Psoas muscle (tissue), 8 donors: ENCODE data around the gene POU3F3. TPM values are rescaled to one million over a fixed set of nuclear protein-coding genes. Genes with fewer than 3 reads are reported as not detected.

ENCODE experiments used
- ATAC-seq, 4 donors: fragments of 200-7000 bp; cut with Tn5 transposase; one replicate each; pipeline ENCODE4 v1.9.1; 2020; ENCODE audit warnings: moderate library complexity in 3 of 4, mild to moderate bottlenecking in 2 of 4
- DNase-seq, 2 donors: peaks; one replicate each; pipeline ENCODE4 v3.0.0-alpha.2; 2020
- H3K27ac ChIP-seq: fragments of 200-600 bp; one replicate; pipeline ENCODE4 v1.8.0; 2022
- H3K27me3 ChIP-seq, 3 donors: fragments of 200-600 bp in 1 of 3; one replicate each; pipeline versions ENCODE4 v1.6.1 to v1.8.0; 2013 to 2022; ENCODE audit warnings: low read length in 2 of 3, mild to moderate bottlenecking in 2 of 3, moderate library complexity in 1 of 3; ENCODE audit not compliant: insufficient read depth in 3 of 3
- H3K36me3 ChIP-seq, 2 donors: fragments of 200-600 bp in 1 of 2; one replicate each; pipeline versions ENCODE4 v1.6.1 to v1.8.0; 2013 to 2022; ENCODE audit warnings: low read depth in 1 of 2, mild to moderate bottlenecking in 1 of 2, moderate library complexity in 1 of 2; ENCODE audit not compliant: insufficient read depth in 1 of 2
- H3K4me1 ChIP-seq: fragments of 200-600 bp; one replicate; pipeline ENCODE4 v1.8.0; 2022
- H3K4me3 ChIP-seq: fragments of 200-600 bp; one replicate; pipeline ENCODE4 v1.8.0; 2022; ENCODE audit warnings: mild to moderate bottlenecking
- H3K9me3 ChIP-seq: fragments of 200-600 bp; one replicate; pipeline ENCODE4 v1.8.0; 2022
- WGBS, 3 donors: extraction: QIAGEN DNeasy Blood & Tissue Kit; methylation state at CpG; one replicate each; pipeline versions ENCODE4 v1.1.6 to v1.1.7; 2013; 5-methylcytosine and 5-hydroxymethylcytosine counted together
- intact Hi-C, 2 donors: fragments of 100-400 bp; cut with DNase I; formaldehyde crosslinking; loops; one replicate each; pipeline versions ENCODE4 v1.11.0 to v1.14.2; 2022
- polyA plus RNA-seq, 3 donors: library from polyadenylated mRNA; stranded (reverse); fragments of 200-250 nt; gene quantifications; one replicate each; pipeline ENCODE4 v1.2.3, GENCODE V29; 2013
- total RNA-seq, 4 donors: library from RNA; stranded (reverse); fragmentation: NEBNext Ultra II Directional in 2 of 4; extraction: Animal tissue kit (Norgen Biotek cat#: 25700) in 2 of 4; gene quantifications; one replicate each; pipeline versions ENCODE4 v1.2.1 to v1.2.4, GENCODE V29; 2021 to 2023
- TF ChIP-seq, protein P1 (sequence below): fragments of 200-600 bp; IDR thresholded peaks from one replicate; pipeline ENCODE4 v1.8.0; 2022; ENCODE audit warnings: antibody characterized with exemption
- donor health status: healthy with polysubstance abuse.
- donor health status: DM: no; HTN: no; CAD: no; lungs with moderate emphysema.
- donor health status: Bipolar disorder and iron deficiency.
- donor health status: healthy.
- donor health status: DM: yes; HTN: yes; CAD: no.
- donor health status: DM: no; HTN: no; CAD: no.
- donor health status: DM: no; HTN: no; CAD: no.
- donor health status: DM: yes; HTN: yes; CAD: no.

The POU3F3 gene
- total and polyA plus RNA-seq, 7 donors = 0.01 TPM; not detected in 6

DNA sequence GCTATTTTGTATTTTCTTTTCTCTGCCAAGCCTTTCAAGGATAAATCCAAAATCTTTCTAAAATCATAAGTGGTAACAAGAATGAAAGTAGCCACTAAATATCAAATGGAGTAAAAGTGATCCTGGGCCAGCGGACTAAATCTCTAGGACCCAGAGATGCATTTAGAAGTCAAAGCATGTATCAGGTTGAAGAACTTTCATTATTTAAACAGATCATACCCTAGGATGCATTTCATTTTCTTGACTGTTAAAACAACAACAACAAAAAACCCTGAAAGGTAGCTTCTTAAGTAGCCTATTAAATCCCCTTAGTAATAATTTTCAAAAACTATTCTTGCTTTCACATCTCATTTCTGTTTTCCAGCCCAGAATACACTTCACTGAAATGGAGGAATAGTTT, 4.8 kb upstream of the POU3F3 start:
- Histone ChIP-seq H3K36me3 (no peaks in the 10 kb centered on the region), H3K4me3 (no peak overlapping the region), H3K27me3 (peaks cover 16 to 97% (median 45%) of the 10 kb centered on the region in 3 donors), H3K27ac (no peak overlapping the region), H3K9me3 (no peaks in the 10 kb centered on the region), H3K4me1 (peaks cover 21% of the 10 kb centered on the region)
- no peak for ATAC-seq
- no peak for DNase-seq
- WGBS, 3 donors = 6 to 17% (median 12%) methylated on average over 1 of the region's 1 CpG
- TF ChIP-seq, protein P1, sequence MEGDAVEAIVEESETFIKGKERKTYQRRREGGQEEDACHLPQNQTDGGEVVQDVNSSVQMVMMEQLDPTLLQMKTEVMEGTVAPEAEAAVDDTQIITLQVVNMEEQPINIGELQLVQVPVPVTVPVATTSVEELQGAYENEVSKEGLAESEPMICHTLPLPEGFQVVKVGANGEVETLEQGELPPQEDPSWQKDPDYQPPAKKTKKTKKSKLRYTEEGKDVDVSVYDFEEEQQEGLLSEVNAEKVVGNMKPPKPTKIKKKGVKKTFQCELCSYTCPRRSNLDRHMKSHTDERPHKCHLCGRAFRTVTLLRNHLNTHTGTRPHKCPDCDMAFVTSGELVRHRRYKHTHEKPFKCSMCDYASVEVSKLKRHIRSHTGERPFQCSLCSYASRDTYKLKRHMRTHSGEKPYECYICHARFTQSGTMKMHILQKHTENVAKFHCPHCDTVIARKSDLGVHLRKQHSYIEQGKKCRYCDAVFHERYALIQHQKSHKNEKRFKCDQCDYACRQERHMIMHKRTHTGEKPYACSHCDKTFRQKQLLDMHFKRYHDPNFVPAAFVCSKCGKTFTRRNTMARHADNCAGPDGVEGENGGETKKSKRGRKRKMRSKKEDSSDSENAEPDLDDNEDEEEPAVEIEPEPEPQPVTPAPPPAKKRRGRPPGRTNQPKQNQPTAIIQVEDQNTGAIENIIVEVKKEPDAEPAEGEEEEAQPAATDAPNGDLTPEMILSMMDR = no peak
- intact Hi-C loops = no loop called here

DNA sequence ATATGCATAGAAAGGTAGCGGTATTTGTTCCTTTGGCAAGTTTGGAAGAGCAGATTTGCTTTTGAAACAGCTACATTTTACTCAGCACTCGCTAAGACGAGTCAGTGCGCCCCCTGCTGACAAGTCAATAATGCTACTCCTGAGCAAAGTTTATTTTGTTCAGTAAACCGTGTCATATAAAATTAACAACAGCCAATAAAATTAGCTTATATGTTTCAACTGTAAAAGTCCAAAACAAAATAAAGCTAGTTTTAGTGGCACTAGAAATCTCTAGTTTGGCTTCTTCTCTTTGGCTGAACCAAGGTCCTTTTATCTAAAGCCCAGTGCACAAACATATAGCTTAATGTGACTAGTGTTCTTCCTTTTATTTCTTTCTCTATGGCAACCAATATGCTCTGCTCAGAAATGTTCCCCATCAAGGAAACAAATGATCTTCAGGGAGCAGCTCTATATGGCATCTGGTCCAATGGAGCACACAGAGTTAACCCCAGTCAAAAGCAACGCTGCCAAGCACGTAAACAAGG, 4.2 kb upstream of the POU3F3 start:
- no peak overlapping the region for H3K27ac ChIP-seq
- TF ChIP-seq, protein P1 = peak; percentile 83
- H3K4me3 ChIP-seq = no peak overlapping the region
- H3K36me3 ChIP-seq = no peaks in the 10 kb centered on the region
- 8 to 10% (median 10%) methylated on average over 7 of the region's 7 CpGs for WGBS, 3 donors
- no peaks in the 10 kb centered on the region for H3K9me3 ChIP-seq
- peaks cover 16 to 97% (median 44%) of the 10 kb centered on the region in 3 donors for H3K27me3 ChIP-seq
- peaks cover 18% of the 10 kb centered on the region for H3K4me1 ChIP-seq
- DNase-seq (peak; percentile 58 to 80), ATAC-seq (peak in 2 of 4 donors; percentile 62 to 74)
- intact Hi-C loops = no loop called here

- H3K27me3 ChIP-seq = peaks cover 16 to 91% (median 41%) of the 10 kb centered on the region in 3 donors
- peaks cover 14% of the 10 kb centered on the region for H3K4me1 ChIP-seq
- no peaks in the 10 kb centered on the region for H3K36me3 ChIP-seq
- H3K27ac ChIP-seq = no peak overlapping the region
- no peaks in the 10 kb centered on the region for H3K9me3 ChIP-seq
- H3K4me3 ChIP-seq = no peak overlapping the region
- WGBS, 3 donors = 12 to 20% (median 16%) methylated on average over 9 of the region's 9 CpGs
- ATAC-seq = no peak
- DNase-seq = no peak
- TF ChIP-seq, protein P1 = no peak
- intact Hi-C loops = no loop called here
These were observed 3.3 kb upstream of the POU3F3 start for GRCh38 chr2:104850361-104851290.

- Histone ChIP-seq H3K4me3 (peak overlapping the region; percentile 53), H3K4me1 (peaks cover 14% of the 10 kb centered on the region), H3K9me3 (no peaks in the 10 kb centered on the region), H3K27ac (no peak overlapping the region), H3K36me3 (no peaks in the 10 kb centered on the region), H3K27me3 (peaks cover 15 to 89% (median 43%) of the 10 kb centered on the region in 3 donors)
- DNase-seq (no peak), ATAC-seq (no peak)
- WGBS, 3 donors = 4 to 6% (median 6%) methylated on average over 29 of the region's 29 CpGs
- intact Hi-C loops = no loop called here
- TF ChIP-seq, protein P1 = no peak
These were observed 2.4 kb upstream of the POU3F3 start for GRCh38 chr2:104851291-104852089.
